Spinal cord (tissue), 10 donors: Measurements from ENCODE around the gene EMC6. TPM values are rescaled to one million over a fixed set of nuclear protein-coding genes. Genes with fewer than 3 reads are reported as not detected.
"Not testable (repeated sequence)": the region's sequence is repeated elsewhere in the genome, so short reads cannot be mapped to it uniquely, and the experiment has no call there.

Experiments
- DNase-seq, 6 donors: peaks; one replicate each; pipeline versions ENCODE4 v3.0.0 to v3.0.0-alpha.2; 2013 to 2015; ENCODE audit warnings: low spot score in 6 of 6, low read depth in 4 of 6
- H3K27ac ChIP-seq: one replicate; pipeline ENCODE4 v1.5.1; 2013; ENCODE audit warnings: low read depth, low read length, control low read depth
- H3K27me3 ChIP-seq: one replicate; pipeline ENCODE4 v1.6.1; 2013; ENCODE audit warnings: low read length; ENCODE audit not compliant: control insufficient read depth, insufficient read depth
- H3K36me3 ChIP-seq: one replicate; pipeline ENCODE4 v1.6.1; 2013; ENCODE audit warnings: low read length; ENCODE audit not compliant: control insufficient read depth, insufficient read depth
- H3K4me1 ChIP-seq: one replicate; pipeline ENCODE4 v1.6.1; 2013; ENCODE audit warnings: low read length; ENCODE audit not compliant: control insufficient read depth, insufficient read depth
- H3K4me3 ChIP-seq: one replicate; pipeline ENCODE4 v1.5.1; 2013; ENCODE audit warnings: low read depth, low read length, control low read depth
- H3K9me3 ChIP-seq: one replicate; pipeline ENCODE4 v1.6.1; 2013; ENCODE audit warnings: low read length; ENCODE audit not compliant: control insufficient read depth, insufficient read depth
- WGBS: methylation state at CpG from one replicate; pipeline ENCODE4 v1.1.5; 2013; ENCODE audit warnings: missing lambda C conversion rate; ENCODE audit not compliant: insufficient coverage; 5-methylcytosine and 5-hydroxymethylcytosine counted together
- polyA plus RNA-seq, 2 donors: library from polyadenylated mRNA; unstranded; fragments of 120-200 nt; gene quantifications; one replicate each; pipeline ENCODE4 v1.2.1, GENCODE V29; 2013; ENCODE audit not compliant: insufficient read length in 2 of 2
- total RNA-seq, 2 donors: library from RNA; depleted of rRNA in 1 of 2; stranded (reverse); fragments of 120-200 nt in 1 of 2; fragments of >200 nt in 1 of 2; gene quantifications; one replicate each; pipeline versions ENCODE4 v1.2.3 to v1.2.4, GENCODE V29; 2013 to 2014
- donor health status: healthy.

EMC6 gene
- total and polyA plus RNA-seq, 4 donors, result 11.0 to 48.1 (median 31.2) TPM

- H3K27me3 ChIP-seq, result peaks cover 38% of the 10 kb centered on the region
- no peak for DNase-seq
- no CpG with 5 or more reads among the region's 4 CpGs for WGBS
These were observed 29.5 kb downstream of the EMC6 start for GRCh38 chr17:3698139-3698538.

GRCh38 chr17:3699951-3700350 is 31.3 kb downstream of the EMC6 start:
- Histone ChIP-seq H3K27ac (no peak overlapping the region), H3K9me3 (no peaks in the 10 kb centered on the region), H3K36me3 (peaks cover 5% of the 10 kb centered on the region), H3K4me3 (no peak overlapping the region), H3K4me1 (peaks cover 17% of the 10 kb centered on the region), H3K27me3 (peaks cover 25% of the 10 kb centered on the region)
- no peak for DNase-seq
- WGBS, result 95% methylated on average over 4 of the region's 4 CpGs

More at GRCh38 chr17:3698139-3698538, 29.5 kb downstream of the EMC6 start:
- Histone ChIP-seq H3K9me3 (no peaks in the 10 kb centered on the region), H3K27ac (no peak overlapping the region), H3K4me3 (no peak overlapping the region), H3K36me3 (peaks cover 5% of the 10 kb centered on the region), H3K4me1 (peaks cover 24% of the 10 kb centered on the region)

GRCh38 chr17:3702041-3702539 is 33.5 kb downstream of the EMC6 start:
- H3K27ac ChIP-seq, H3K27me3 ChIP-seq, H3K4me3 ChIP-seq, DNase-seq, H3K4me1 ChIP-seq, H3K9me3 ChIP-seq, H3K36me3 ChIP-seq: not testable (repeated sequence)
- WGBS, result 100% methylated on average over 4 of the region's 7 CpGs

GRCh38 chr17:3704931-3705717 is 36.5 kb downstream of the EMC6 start:
- H3K9me3 ChIP-seq, result no peaks in the 10 kb centered on the region
- H3K27me3 ChIP-seq, result no peaks in the 10 kb centered on the region
- no peaks in the 10 kb centered on the region for H3K4me1 ChIP-seq
- H3K27ac ChIP-seq, result no peak overlapping the region
- WGBS, result 82% methylated on average over 10 of the region's 20 CpGs
- H3K4me3 ChIP-seq, result no peak overlapping the region
- peaks cover 5% of the 10 kb centered on the region for H3K36me3 ChIP-seq
- DNase-seq, result no peak

GRCh38 chr17:3705718-3705984 is 37.0 kb downstream of the EMC6 start:
- not testable (repeated sequence) for H3K4me3 ChIP-seq, H3K4me1 ChIP-seq, H3K27ac ChIP-seq, H3K36me3 ChIP-seq, H3K27me3 ChIP-seq, H3K9me3 ChIP-seq, DNase-seq
- 100% methylated on average over 1 of the region's 1 CpG for WGBS

GRCh38 chr17:3708366-3708765 is 39.8 kb downstream of the EMC6 start:
- WGBS, result 96% methylated on average over 3 of the region's 3 CpGs
- no peaks in the 10 kb centered on the region for H3K27me3 ChIP-seq
- H3K4me3 ChIP-seq, result no peak overlapping the region
- H3K36me3 ChIP-seq, result peaks cover 17% of the 10 kb centered on the region
- no peaks in the 10 kb centered on the region for H3K4me1 ChIP-seq
- DNase-seq, result no peak
- no peak overlapping the region for H3K27ac ChIP-seq
- H3K9me3 ChIP-seq, result no peaks in the 10 kb centered on the region

GRCh38 chr17:3710951-3711383 is 42.4 kb downstream of the EMC6 start:
- Histone ChIP-seq H3K27ac (no peak overlapping the region), H3K4me3 (no peak overlapping the region), H3K4me1 (no peaks in the 10 kb centered on the region), H3K36me3 (peaks cover 33% of the 10 kb centered on the region), H3K27me3 (no peaks in the 10 kb centered on the region), H3K9me3 (no peaks in the 10 kb centered on the region)
- DNase-seq, result no peak
- WGBS, result 60% methylated on average over 1 of the region's 5 CpGs

GRCh38 chr17:3712811-3713463 is 44.3 kb downstream of the EMC6 start:
- H3K27me3 ChIP-seq, result no peaks in the 10 kb centered on the region
- H3K4me3 ChIP-seq, result no peak overlapping the region
- H3K27ac ChIP-seq, result no peak overlapping the region
- no peaks in the 10 kb centered on the region for H3K9me3 ChIP-seq
- 86% methylated on average over 11 of the region's 13 CpGs for whole genome bisulfite sequencing
- H3K4me1 ChIP-seq, result no peaks in the 10 kb centered on the region
- H3K36me3 ChIP-seq, result peaks cover 46% of the 10 kb centered on the region
- DNase-seq, result no peak

GRCh38 chr17:3715296-3715695 is 46.7 kb downstream of the EMC6 start:
- Histone ChIP-seq H3K27me3 (no peaks in the 10 kb centered on the region), H3K9me3 (no peaks in the 10 kb centered on the region), H3K27ac (no peak overlapping the region), H3K36me3 (peaks cover 57% of the 10 kb centered on the region), H3K4me3 (no peak overlapping the region), H3K4me1 (no peaks in the 10 kb centered on the region)
- no peak for DNase-seq
- 83% methylated on average over 5 of the region's 8 CpGs for WGBS

- Histone ChIP-seq H3K4me3 (no peak overlapping the region), H3K36me3 (peaks cover 50% of the 10 kb centered on the region), H3K4me1 (peaks cover 3% of the 10 kb centered on the region), H3K27me3 (no peaks in the 10 kb centered on the region), H3K9me3 (no peaks in the 10 kb centered on the region), H3K27ac (no peak overlapping the region)
- WGBS, result 89% methylated on average over 4 of the region's 4 CpGs
- DNase-seq, result no peak
These were observed 49.6 kb downstream of the EMC6 start for GRCh38 chr17:3718201-3718600.
